Right lobe of liver (tissue), 4 donors: ENCODE measurements around the gene PABPN1.

Source experiments
- CTCF ChIP-seq, 4 donors: fragments of 200-600 bp in 3 of 4; fragments of 450-650 bp in 1 of 4; IDR thresholded peaks; one replicate each; pipeline versions ENCODE4 v1.5.1 to v1.8.0; 2016 to 2022; ENCODE audit warnings: antibody characterized with exemption in 4 of 4, mild to moderate bottlenecking in 2 of 4
- POLR2A ChIP-seq: fragments of 450-650 bp; IDR thresholded peaks from one replicate; pipeline ENCODE4 v1.6.1; 2017; ENCODE audit warnings: antibody characterized with exemption, mild to moderate bottlenecking
- donor health status: DM: no; HTN: no; CAD: no.
- donor health status: DM: no; HTN: no; CAD: no.
- donor health status: DM: no; HTN: yes; CAD: no.

- TF ChIP-seq CTCF (IDR thresholded peaks at IDR 0.05), result no peak
- no peak for TF ChIP-seq POLR2A
Observed at GRCh38 chr14:23362200-23362599, 40.9 kb downstream of the PABPN1 start.
